Upper lobe of right lung (tissue), 1 donor: ENCODE results near the gene LRP10. TPM values are rescaled to one million over a fixed set of nuclear protein-coding genes. Genes with fewer than 3 reads are reported as not detected.

ENCODE experiments used
- ATAC-seq: fragments of 200-7000 bp; cut with Tn5 transposase; one replicate; pipeline ENCODE4 v1.9.1; 2020; ENCODE audit warnings: mild to moderate bottlenecking, moderate library complexity
- DNase-seq: peaks from one replicate; pipeline ENCODE4 v3.0.0-alpha.2; 2020
- H3K27ac ChIP-seq: fragments of 200-600 bp; one replicate; pipeline ENCODE4 v1.8.0; 2022
- H3K27me3 ChIP-seq: fragments of 200-600 bp; one replicate; pipeline ENCODE4 v1.8.0; 2022; ENCODE audit warnings: mild to moderate bottlenecking
- H3K36me3 ChIP-seq: fragments of 200-600 bp; one replicate; pipeline ENCODE4 v1.8.0; 2022
- H3K4me1 ChIP-seq: fragments of 200-600 bp; one replicate; pipeline ENCODE4 v1.8.0; 2022
- H3K4me3 ChIP-seq: fragments of 200-600 bp; one replicate; pipeline ENCODE4 v1.8.0; 2022; ENCODE audit warnings: mild to moderate bottlenecking
- H3K9me3 ChIP-seq: fragments of 200-600 bp; one replicate; pipeline ENCODE4 v1.8.0; 2022
- intact Hi-C: fragments of 100-400 bp; cut with DNase I; formaldehyde crosslinking; loops from one replicate; pipeline ENCODE4 v1.11.0; 2022
- total RNA-seq: library from RNA; stranded (reverse); fragmentation: NEBNext Ultra II Directional; extraction: Animal tissue kit (Norgen Biotek cat#: 25700); gene quantifications from one replicate; pipeline ENCODE4 v1.2.1, GENCODE V29; 2021
- TF ChIP-seq, protein P1 (sequence below): fragments of 200-600 bp; IDR thresholded peaks from one replicate; pipeline ENCODE4 v1.8.0; 2022; ENCODE audit warnings: antibody characterized with exemption
- donor health status: DM: no; HTN: yes; CAD: no; lungs with severe emphysema.

The LRP10 gene
- total RNA-seq, 1 donor from 2014 or later = 142 TPM

DNA sequence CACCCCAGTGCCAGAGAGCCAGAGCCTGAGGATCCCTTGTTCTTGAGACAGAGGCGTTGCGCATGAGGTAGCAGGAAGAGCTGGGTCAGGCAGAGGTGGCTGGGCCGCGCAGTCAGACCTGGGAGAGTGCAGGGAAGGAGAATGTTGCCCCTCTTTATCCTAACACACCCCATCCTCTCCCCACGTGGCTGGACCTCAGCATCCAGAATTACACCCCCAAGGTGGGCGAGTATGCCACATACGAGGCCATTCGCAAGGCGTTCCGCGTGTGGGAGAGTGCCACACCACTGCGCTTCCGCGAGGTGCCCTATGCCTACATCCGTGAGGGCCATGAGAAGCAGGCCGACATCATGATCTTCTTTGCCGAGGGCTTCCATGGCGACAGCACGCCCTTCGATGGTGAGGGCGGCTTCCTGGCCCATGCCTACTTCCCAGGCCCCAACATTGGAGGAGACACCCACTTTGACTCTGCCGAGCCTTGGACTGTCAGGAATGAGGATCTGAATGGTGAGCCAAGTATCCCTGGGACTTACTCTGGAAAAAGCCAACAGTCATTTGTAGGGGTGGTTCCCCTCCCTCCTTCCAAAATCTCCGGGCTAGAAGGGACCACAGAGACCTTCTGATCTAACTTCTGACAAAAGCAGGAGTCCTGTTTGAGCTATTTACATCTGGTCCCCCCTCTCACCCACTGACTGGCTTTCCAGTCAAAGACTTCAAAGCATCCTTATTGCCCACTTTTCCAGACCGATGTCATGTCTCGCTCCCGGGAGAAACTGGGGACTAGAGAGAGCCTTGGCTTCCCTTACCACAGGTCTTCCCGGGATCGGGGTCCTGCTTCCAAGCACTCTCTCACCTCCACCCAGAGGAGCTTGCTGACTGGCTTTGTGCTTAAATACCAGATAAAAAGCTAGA, 29.1 kb upstream of the LRP10 start:
- no peak for DNase-seq
- H3K27ac ChIP-seq = peak overlapping the region; percentile 30
- TF ChIP-seq, protein P1, sequence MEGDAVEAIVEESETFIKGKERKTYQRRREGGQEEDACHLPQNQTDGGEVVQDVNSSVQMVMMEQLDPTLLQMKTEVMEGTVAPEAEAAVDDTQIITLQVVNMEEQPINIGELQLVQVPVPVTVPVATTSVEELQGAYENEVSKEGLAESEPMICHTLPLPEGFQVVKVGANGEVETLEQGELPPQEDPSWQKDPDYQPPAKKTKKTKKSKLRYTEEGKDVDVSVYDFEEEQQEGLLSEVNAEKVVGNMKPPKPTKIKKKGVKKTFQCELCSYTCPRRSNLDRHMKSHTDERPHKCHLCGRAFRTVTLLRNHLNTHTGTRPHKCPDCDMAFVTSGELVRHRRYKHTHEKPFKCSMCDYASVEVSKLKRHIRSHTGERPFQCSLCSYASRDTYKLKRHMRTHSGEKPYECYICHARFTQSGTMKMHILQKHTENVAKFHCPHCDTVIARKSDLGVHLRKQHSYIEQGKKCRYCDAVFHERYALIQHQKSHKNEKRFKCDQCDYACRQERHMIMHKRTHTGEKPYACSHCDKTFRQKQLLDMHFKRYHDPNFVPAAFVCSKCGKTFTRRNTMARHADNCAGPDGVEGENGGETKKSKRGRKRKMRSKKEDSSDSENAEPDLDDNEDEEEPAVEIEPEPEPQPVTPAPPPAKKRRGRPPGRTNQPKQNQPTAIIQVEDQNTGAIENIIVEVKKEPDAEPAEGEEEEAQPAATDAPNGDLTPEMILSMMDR = no peak
- no peak for ATAC-seq
- intact Hi-C loops = no loop called here
- no peaks in the 10 kb centered on the region for H3K9me3 ChIP-seq
- H3K27me3 ChIP-seq = no peaks in the 10 kb centered on the region
- H3K36me3 ChIP-seq = peaks cover 60% of the 10 kb centered on the region
- H3K4me3 ChIP-seq = no peak overlapping the region
- H3K4me1 ChIP-seq = peaks cover 38% of the 10 kb centered on the region

DNA sequence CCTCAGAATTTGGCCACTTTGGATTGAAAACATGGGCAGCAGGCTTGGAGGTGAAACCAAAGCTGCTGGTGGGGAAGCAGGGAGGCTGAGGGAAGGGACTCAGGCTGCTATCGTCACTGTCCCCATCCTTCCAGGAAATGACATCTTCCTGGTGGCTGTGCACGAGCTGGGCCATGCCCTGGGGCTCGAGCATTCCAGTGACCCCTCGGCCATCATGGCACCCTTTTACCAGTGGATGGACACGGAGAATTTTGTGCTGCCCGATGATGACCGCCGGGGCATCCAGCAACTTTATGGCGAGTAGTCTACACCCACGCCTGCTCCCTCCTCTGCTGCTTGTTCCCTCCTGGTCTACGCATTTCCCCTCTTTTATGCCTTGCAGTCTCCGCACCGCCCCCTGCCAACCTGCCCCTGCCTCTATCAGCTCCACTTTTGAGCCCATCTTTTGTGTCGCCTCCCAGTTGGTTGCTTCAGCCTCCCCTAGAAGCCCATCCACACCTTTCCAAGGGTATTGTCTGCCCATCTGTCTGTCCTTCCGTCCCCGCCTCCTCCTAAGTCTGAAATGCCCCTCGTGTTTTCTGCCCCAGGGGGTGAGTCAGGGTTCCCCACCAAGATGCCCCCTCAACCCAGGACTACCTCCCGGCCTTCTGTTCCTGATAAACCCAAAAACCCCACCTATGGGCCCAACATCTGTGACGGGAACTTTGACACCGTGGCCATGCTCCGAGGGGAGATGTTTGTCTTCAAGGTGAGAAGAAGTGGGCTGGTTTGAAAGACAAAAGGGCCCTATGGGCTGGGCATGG, 28.2 kb upstream of the LRP10 start:
- peak overlapping the region; percentile 30 for H3K27ac ChIP-seq
- H3K27me3 ChIP-seq = no peaks in the 10 kb centered on the region
- H3K4me3 ChIP-seq = no peak overlapping the region
- H3K36me3 ChIP-seq = peaks cover 60% of the 10 kb centered on the region
- no peak for ATAC-seq
- TF ChIP-seq, protein P1 = no peak
- H3K9me3 ChIP-seq = no peaks in the 10 kb centered on the region
- intact Hi-C loops = no loop called here
- DNase-seq = no peak
- H3K4me1 ChIP-seq = peaks cover 44% of the 10 kb centered on the region

DNA sequence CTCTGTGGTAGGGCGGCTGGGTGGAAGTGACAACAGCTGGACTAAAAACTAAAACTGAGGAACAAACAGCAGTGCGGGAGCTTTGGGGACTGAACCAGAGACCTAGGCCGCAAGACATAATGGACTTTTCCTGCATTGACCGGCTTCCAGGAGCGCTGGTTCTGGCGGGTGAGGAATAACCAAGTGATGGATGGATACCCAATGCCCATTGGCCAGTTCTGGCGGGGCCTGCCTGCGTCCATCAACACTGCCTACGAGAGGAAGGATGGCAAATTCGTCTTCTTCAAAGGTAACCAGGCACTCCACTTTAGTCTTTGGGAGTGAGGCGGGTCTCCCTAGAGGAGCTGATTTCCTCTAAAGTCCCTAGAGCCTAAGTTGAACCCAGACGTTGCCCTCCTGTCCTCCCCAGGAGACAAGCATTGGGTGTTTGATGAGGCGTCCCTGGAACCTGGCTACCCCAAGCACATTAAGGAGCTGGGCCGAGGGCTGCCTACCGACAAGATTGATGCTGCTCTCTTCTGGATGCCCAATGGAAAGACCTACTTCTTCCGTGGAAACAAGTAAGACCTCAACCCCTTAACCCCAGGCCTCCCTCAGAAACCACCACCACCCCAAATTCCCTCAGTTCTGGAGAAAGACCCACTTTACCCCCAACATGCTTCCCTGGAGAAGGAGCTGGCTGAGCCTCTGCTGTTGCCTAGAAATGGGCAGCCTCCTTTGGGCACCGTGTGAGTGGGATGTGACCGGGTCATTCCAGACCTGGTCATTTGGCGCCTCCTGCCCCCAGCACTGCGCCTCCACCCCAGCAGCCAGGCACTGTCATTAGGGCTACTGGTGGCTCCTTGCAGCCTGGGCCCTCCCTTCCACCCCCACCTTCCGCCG, 27.1 kb upstream of the LRP10 start:
- H3K36me3 ChIP-seq = peaks cover 60% of the 10 kb centered on the region
- DNase-seq = no peak
- TF ChIP-seq, protein P1 = no peak
- H3K27me3 ChIP-seq = no peaks in the 10 kb centered on the region
- no peak overlapping the region for H3K27ac ChIP-seq
- intact Hi-C loops = no loop called here
- H3K4me3 ChIP-seq = no peak overlapping the region
- peaks cover 40% of the 10 kb centered on the region for H3K4me1 ChIP-seq
- no peaks in the 10 kb centered on the region for H3K9me3 ChIP-seq
- ATAC-seq = no peak

DNA sequence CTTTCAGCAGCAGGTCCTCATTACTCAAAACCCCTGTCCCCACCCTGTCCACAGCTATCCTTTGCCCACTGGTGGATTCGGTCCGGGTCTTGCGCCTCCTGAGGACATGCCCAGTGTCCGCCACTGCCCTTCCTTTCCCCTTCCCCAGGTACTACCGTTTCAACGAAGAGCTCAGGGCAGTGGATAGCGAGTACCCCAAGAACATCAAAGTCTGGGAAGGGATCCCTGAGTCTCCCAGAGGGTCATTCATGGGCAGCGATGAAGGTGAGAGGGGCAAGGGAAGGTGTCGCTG, 26.5 kb upstream of the LRP10 start:
- Histone ChIP-seq H3K4me1 (peaks cover 40% of the 10 kb centered on the region), H3K36me3 (peaks cover 60% of the 10 kb centered on the region), H3K27me3 (no peaks in the 10 kb centered on the region), H3K4me3 (no peak overlapping the region), H3K27ac (no peak overlapping the region), H3K9me3 (no peaks in the 10 kb centered on the region)
- intact Hi-C loops = no loop called here
- ATAC-seq (no peak), DNase-seq (no peak)
- TF ChIP-seq, protein P1 = no peak

DNA sequence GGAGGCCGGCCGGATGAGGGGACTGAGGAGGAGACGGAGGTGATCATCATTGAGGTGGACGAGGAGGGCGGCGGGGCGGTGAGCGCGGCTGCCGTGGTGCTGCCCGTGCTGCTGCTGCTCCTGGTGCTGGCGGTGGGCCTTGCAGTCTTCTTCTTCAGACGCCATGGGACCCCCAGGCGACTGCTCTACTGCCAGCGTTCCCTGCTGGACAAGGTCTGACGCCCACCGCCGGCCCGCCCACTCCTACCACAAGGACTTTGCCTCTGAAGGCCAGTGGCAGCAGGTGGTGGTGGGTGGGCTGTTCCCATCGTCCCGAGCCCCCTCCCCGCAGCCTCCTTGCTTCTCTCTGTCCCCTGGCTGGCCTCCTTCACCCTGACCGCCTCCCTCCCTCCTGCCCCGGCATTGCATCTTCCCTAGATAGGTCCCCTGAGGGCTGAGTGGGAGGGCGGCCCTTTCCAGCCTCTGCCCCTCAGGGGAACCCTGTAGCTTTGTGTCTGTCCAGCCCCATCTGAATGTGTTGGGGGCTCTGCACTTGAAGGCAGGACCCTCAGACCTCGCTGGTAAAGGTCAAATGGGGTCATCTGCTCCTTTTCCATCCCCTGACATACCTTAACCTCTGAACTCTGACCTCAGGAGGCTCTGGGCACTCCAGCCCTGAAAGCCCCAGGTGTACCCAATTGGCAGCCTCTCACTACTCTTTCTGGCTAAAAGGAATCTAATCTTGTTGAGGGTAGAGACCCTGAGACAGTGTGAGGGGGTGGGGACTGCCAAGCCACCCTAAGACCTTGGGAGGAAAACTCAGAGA, 25.5 kb upstream of the LRP10 start:
- Histone ChIP-seq H3K27me3 (no peaks in the 10 kb centered on the region), H3K9me3 (no peaks in the 10 kb centered on the region), H3K4me1 (peaks cover 41% of the 10 kb centered on the region), H3K4me3 (no peak overlapping the region), H3K27ac (peak overlapping the region; percentile 65), H3K36me3 (peaks cover 60% of the 10 kb centered on the region)
- peak; percentile 61 for DNase-seq
- TF ChIP-seq, protein P1 = no peak
- no peak for ATAC-seq
- intact Hi-C loops = no loop called here
